DND-41 (cell line): ENCODE results near the gene SUMO3.

Experiments used
- CTCF ChIP-seq: IDR thresholded peaks from 2 replicates; pipeline ENCODE4 v1.5.1; 2012; ENCODE audit warnings: borderline replicate concordance, low read length, moderate library complexity, mild to moderate bottlenecking; ENCODE audit not compliant: poor library complexity, severe bottlenecking; ENCODE audit errors: extremely low read depth
- EZH2 ChIP-seq: IDR thresholded peaks from 3 replicates; pipeline ENCODE4 v1.6.1; 2012; ENCODE audit warnings: borderline replicate concordance, low read depth, mild to moderate bottlenecking, moderate library complexity, low read length, inconsistent platforms; ENCODE audit not compliant: severe bottlenecking

- TF ChIP-seq CTCF (no peak), EZH2 (no peak)
Observed at GRCh38 chr21:44766818-44767354, 51.0 kb downstream of the SUMO3 start.
